Adrenal gland (tissue), 12 donors: ENCODE measurements around the gene HHIP. TPM values are rescaled to one million over a fixed set of nuclear protein-coding genes. Genes with fewer than 3 reads are reported as not detected.

Source experiments
- DNase-seq, 7 donors: peaks; one replicate each; pipeline ENCODE4 v3.0.0-alpha.2; 2019 to 2020
- H3K27ac ChIP-seq, 5 donors: fragments of 200-600 bp; sonication (generic) in 4 of 5; 1 replicate in 3 of 5; 2 replicates in 2 of 5; pipeline versions ENCODE4 v1.5.1 to v1.8.0; 2016 to 2020; ENCODE audit warnings: mild to moderate bottlenecking in 1 of 5
- H3K27me3 ChIP-seq: fragments of 200-600 bp; 2 replicates; pipeline ENCODE4 v1.8.0; 2021
- H3K36me3 ChIP-seq, 2 donors: fragments of 200-600 bp; replicated peaks in 1 of 2; 1 replicate in 1 of 2; 2 replicates in 1 of 2; pipeline versions ENCODE4 v1.5.1 to v1.8.0; 2018 to 2022
- H3K4me1 ChIP-seq, 2 donors: fragments of 200-600 bp; replicated peaks in 1 of 2; 1 replicate in 1 of 2; 2 replicates in 1 of 2; pipeline versions ENCODE4 v1.5.1 to v1.8.0; 2018 to 2021
- H3K4me3 ChIP-seq, 4 donors: fragments of 200-600 bp; sonication (generic) in 3 of 4; one replicate each; pipeline ENCODE4 v1.5.1; 2016 to 2018
- H3K9me3 ChIP-seq, 3 donors: fragments of 200-600 bp; sonication (generic) in 1 of 3; replicated peaks in 1 of 3; 1 replicate in 2 of 3; 2 replicates in 1 of 3; pipeline versions ENCODE4 v1.5.1 to v1.8.0; 2016 to 2021
- POLR2A ChIP-seq, 2 donors: fragments of 450-650 bp; IDR thresholded peaks; one replicate each; pipeline ENCODE4 v1.6.1; 2017; ENCODE audit warnings: antibody characterized with exemption in 2 of 2, mild to moderate bottlenecking in 2 of 2, moderate library complexity in 1 of 2
- WGBS, 4 donors: extraction: QIAGEN DNeasy Blood & Tissue Kit in 2 of 4; methylation state at CpG; one replicate each; pipeline versions ENCODE4 v1.1.5 to v1.1.7; 2013 to 2017; 5-methylcytosine and 5-hydroxymethylcytosine counted together
- intact Hi-C, 2 donors: fragments of 100-400 bp; cut with DNase I; formaldehyde crosslinking; loops; one replicate each; pipeline versions ENCODE4 v1.14.1 to v1.15.0; 2022 to 2023
- polyA plus RNA-seq, 3 donors: library from polyadenylated mRNA; stranded (reverse); fragments of 200-250 nt in 2 of 3; fragments of 350-450 nt in 1 of 3; fragmentation: Illumina TruSeq in 1 of 3; extraction: RNeasy Lipid Tissue Mini Kit (QIAGEN cat#74804) in 1 of 3; gene quantifications; one replicate each; pipeline ENCODE4 v1.2.3, GENCODE V29; 2013 to 2014
- total RNA-seq, 9 donors: library from RNA; depleted of rRNA in 4 of 9; stranded (reverse); fragments of >200 nt in 4 of 9; fragments of 120-200 nt in 1 of 9; fragmentation: NEBNext Ultra II Directional in 1 of 9; extraction: Animal tissue kit (Norgen Biotek cat#: 25700) in 1 of 9; gene quantifications; one replicate each; pipeline versions ENCODE4 v1.1.0 to v1.2.4, GENCODE V29; 2013 to 2023
- TF ChIP-seq, protein P1 (sequence below), 6 experiments: fragments of 450-650 bp in 4 of 6; fragments of 200-600 bp in 2 of 6; sonication (generic) in 1 of 6; IDR thresholded peaks; 1 replicate in 5 of 6; 2 replicates in 1 of 6; pipeline versions ENCODE4 v1.5.1 to v1.8.0; 2016 to 2021; ENCODE audit warnings: antibody characterized with exemption in 6 of 6, mild to moderate bottlenecking in 2 of 6, moderate library complexity in 1 of 6
- donor health status: healthy with polysubstance abuse.
- donor health status: Bipolar disorder and iron deficiency.
- donor health status: DM: yes; HTN: yes; CAD: no.
- donor health status: DM: no; HTN: no; CAD: no.
- donor health status: DM: no; HTN: no; CAD: no.
- donor health status: DM: yes; HTN: yes; CAD: no.

The HHIP gene
- total and polyA plus RNA-seq, 12 donors, result 2.1 to 169 (median 9.2) TPM

DNA sequence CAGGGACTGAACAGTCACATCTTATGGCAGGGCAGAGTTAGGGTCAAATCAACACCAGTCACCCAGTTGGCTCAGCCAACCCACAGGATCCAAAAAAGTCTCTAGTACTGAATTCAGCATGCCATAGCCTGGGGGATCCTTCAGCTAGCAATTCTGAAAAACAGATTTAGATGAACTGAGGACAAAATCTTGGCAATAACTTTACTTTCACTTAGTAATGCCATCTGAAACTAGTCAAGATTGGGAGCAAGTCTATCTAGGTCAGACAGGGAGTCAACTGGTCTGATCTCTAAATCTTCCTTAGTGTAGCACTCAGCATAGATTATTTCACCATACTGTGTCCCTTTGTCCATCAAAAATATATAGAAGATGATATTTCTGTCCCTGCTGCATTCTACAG lies 76.0 kb downstream of the HHIP start:
- intact Hi-C loops, result no loop called here
- Histone ChIP-seq H3K27me3 (no peaks in the 10 kb centered on the region), H3K9me3 (no peaks in the 10 kb centered on the region), H3K4me3 (no peak overlapping the region), H3K27ac (no peak overlapping the region), H3K4me1 (no peaks in the 10 kb centered on the region), H3K36me3 (no peaks in the 10 kb centered on the region)
- no peak for DNase-seq
- TF ChIP-seq, protein P1, sequence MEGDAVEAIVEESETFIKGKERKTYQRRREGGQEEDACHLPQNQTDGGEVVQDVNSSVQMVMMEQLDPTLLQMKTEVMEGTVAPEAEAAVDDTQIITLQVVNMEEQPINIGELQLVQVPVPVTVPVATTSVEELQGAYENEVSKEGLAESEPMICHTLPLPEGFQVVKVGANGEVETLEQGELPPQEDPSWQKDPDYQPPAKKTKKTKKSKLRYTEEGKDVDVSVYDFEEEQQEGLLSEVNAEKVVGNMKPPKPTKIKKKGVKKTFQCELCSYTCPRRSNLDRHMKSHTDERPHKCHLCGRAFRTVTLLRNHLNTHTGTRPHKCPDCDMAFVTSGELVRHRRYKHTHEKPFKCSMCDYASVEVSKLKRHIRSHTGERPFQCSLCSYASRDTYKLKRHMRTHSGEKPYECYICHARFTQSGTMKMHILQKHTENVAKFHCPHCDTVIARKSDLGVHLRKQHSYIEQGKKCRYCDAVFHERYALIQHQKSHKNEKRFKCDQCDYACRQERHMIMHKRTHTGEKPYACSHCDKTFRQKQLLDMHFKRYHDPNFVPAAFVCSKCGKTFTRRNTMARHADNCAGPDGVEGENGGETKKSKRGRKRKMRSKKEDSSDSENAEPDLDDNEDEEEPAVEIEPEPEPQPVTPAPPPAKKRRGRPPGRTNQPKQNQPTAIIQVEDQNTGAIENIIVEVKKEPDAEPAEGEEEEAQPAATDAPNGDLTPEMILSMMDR (IDR thresholded peaks at IDR 0.05), result no peak
- TF ChIP-seq POLR2A (IDR thresholded peaks at IDR 0.05), result no peak

- TF ChIP-seq, protein P1 (IDR thresholded peaks at IDR 0.05), result no peak
- TF ChIP-seq POLR2A (IDR thresholded peaks at IDR 0.05), result no peak
- no peak for DNase-seq
- intact Hi-C loops, result no loop called here
Measured at GRCh38 chr4:144723471-144723870, 77.5 kb downstream of the HHIP start.

DNA sequence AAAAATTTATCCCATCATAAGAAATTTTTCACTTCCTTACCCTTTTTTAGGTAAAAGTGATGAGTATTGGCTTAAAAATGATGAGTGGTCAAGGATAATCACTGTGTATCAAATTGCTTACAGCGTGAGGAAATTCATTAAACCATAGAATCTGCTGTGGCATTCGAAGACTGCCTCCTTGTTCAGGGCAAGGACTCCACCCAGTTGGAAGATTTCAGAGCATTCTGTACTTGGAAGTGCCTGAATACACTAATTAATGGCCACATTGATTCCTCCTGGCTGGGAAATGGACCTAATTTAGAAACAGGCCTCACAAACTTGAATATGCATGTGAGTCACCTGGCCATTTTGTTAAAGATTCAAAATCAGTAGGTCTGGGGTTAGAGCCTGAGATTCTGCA lies 83.2 kb downstream of the HHIP start:
- no peak overlapping the region for H3K4me3 ChIP-seq
- no peak overlapping the region for H3K27ac ChIP-seq
- H3K36me3 ChIP-seq, result no peaks in the 10 kb centered on the region
- intact Hi-C loops, result no loop called here
- no peaks in the 10 kb centered on the region for H3K9me3 ChIP-seq
- H3K27me3 ChIP-seq, result no peaks in the 10 kb centered on the region
- H3K4me1 ChIP-seq, result no peaks in the 10 kb centered on the region
- WGBS, 4 donors, result 85 to 94% (median 87%) methylated on average over 2 of the region's 2 CpGs
- no peak for DNase-seq
- TF ChIP-seq POLR2A (IDR thresholded peaks at IDR 0.05), result no peak
- TF ChIP-seq, protein P1 (IDR thresholded peaks at IDR 0.05), result no peak

More at GRCh38 chr4:144723471-144723870, 77.5 kb downstream of the HHIP start:
- Histone ChIP-seq H3K4me1 (no peaks in the 10 kb centered on the region), H3K4me3 (no peak overlapping the region), H3K36me3 (no peaks in the 10 kb centered on the region), H3K27me3 (no peaks in the 10 kb centered on the region), H3K27ac (no peak overlapping the region), H3K9me3 (no peaks in the 10 kb centered on the region)

GRCh38 chr4:144732584-144733428 lies 86.8 kb downstream of the HHIP start:
- Histone ChIP-seq H3K4me3 (no peak overlapping the region), H3K36me3 (no peaks in the 10 kb centered on the region), H3K4me1 (no peaks in the 10 kb centered on the region), H3K27me3 (no peaks in the 10 kb centered on the region), H3K9me3 (no peaks in the 10 kb centered on the region), H3K27ac (no peak overlapping the region)
- WGBS, 4 donors, result 60 to 85% (median 68%) methylated on average over 4 of the region's 4 CpGs
- intact Hi-C loops, result no loop called here
- no peak for DNase-seq
- no peak for TF ChIP-seq POLR2A (IDR thresholded peaks at IDR 0.05)
- TF ChIP-seq, protein P1 (IDR thresholded peaks at IDR 0.05), result no peak
